ENCODE measurements around the gene PHTF2.
"Not testable (repeated sequence)": the region's sequence is repeated elsewhere in the genome, so short reads cannot be mapped to it uniquely, and the experiment has no call there.

The PHTF2 gene

DNA sequence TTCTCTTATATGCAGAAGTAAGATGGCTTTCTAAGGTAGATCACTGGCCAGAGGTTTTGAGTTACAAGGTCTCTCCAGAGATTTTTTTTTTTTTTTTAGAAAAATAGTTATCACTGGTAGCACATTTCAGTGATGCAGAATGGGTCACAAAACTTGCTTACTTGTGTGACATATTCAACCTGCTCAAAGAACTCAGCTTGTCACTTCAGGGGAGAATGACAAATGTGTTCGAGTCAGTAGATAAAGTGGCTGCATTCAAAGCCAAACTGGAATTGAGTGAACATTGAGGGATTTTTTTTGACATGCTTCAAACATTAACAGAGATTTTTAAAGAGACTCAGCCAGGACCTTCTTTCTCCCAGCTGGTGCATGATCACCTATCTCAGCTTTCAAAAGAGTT is 33.4 kb downstream of the PHTF2 start:
- no peak for DNase-seq

- DNase-seq, result no peak
Measured at GRCh38 chr7:77833136-77833535, 34.6 kb downstream of the PHTF2 start.

GRCh38 chr7:77836425-77836824 is 37.9 kb downstream of the PHTF2 start:
- DNase-seq, result not testable (repeated sequence)

GRCh38 chr7:77837275-77837674 is 38.7 kb downstream of the PHTF2 start:
- DNase-seq, result peak; percentile 83

DNA sequence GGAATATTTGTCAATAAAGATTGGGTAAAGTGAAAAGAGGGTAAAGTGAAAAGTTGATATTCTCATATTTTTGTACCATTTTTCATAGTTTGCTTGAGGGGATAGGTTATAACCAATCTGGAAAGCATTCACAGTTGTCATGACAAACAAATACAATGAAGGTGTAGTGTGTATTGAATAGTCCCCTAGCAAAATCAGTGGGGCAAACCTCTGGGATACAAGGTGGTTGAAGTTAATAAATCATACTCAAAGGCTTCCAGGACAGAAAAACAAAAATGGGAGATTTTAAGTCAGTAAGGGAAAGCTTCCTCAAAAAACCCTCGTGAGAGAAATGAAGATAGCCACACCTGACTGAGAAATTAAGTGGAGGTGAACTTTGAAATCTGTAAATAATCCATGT is 39.4 kb downstream of the PHTF2 start:
- peak; percentile 76 for DNase-seq

DNA sequence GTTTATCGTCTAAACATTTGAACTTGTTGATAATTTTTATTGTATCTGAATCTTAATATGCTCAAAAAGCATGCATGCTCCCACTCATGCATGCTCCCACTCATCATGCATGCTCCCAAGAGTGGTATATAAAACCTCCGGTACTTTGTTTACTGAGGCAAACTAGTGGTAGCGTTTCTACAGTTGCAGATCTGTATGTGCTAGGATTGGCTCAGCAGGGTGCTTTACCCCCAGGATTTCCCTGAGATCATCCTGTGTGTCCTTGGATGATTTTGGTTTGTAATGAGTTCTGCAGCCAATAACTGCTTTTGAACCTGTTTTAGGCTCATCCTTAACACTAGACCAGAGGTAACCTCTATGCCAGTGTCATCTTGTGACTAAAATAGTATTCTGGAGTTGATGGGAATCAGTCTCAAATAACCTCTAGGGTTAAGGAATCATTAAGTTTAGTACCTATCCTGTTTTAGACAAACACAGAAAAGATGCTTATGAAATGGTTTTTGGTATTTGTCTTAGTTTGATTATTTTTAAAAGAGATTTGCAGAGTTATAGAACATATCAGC is 40.4 kb downstream of the PHTF2 start:
- DNase-seq, result peak; percentile 47

- DNase-seq, result peak; percentile 29
Measured at GRCh38 chr7:77839919-77840318, 41.3 kb downstream of the PHTF2 start.

DNA sequence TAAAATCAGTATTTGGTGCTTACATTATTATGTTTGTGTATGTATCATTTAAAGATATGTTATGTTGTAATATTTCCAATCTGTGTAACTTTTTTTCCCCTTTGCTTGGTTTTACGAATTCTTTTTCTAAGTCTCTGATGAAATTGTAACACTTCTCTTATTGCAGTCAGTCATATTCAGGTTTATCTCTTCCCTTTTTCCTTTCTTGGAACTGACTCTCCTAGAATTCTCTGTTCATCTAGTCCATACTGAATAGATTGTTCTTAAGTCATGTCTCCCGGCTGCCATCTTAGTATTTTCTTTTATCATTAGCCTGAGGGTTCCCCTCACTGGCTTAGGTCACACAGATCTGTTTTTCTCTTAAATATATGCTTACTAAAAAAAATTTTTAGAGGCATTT is 44.6 kb downstream of the PHTF2 start:
- no peak for DNase-seq

DNA sequence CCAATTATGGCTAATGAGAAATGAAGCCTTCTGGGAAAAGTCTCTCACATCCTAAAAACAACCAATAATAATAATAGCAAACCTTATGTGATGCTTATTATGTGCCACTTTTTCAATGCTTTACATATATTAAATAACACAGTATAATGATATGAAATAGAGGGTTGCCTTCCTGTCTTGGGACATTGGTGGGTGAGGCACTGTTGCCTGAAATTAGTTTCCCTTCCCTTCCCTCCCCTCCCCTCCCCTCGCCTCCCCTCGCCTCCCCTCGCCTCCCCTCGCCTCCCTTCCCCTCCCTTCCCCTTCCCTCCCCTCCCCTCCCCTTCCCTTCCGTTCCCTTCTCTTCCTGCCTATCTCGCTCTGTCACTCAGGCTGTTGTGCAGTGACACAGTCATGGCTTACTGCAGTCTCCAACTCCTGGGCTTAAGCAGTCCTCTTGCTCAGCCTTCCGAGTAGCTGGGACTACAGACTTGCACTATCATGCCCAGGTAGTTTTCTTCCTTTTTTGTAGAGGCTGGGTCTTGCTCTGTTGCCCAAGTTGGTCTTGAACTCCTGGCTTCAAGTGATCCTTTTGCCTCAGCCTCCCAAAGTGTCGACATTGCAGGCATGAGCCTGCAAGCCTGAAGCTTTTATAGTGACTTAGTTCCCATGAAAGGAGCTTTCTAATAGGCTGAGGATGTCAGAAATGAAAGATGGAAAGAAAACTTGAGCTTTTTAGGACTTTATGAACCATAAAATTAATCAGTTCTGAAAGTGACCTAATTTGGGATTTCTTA is 47.9 kb downstream of the PHTF2 start:
- DNase-seq, result no peak

- DNase-seq, result no peak
Measured at GRCh38 chr7:77855371-77856083, 57.0 kb downstream of the PHTF2 start.

DNA sequence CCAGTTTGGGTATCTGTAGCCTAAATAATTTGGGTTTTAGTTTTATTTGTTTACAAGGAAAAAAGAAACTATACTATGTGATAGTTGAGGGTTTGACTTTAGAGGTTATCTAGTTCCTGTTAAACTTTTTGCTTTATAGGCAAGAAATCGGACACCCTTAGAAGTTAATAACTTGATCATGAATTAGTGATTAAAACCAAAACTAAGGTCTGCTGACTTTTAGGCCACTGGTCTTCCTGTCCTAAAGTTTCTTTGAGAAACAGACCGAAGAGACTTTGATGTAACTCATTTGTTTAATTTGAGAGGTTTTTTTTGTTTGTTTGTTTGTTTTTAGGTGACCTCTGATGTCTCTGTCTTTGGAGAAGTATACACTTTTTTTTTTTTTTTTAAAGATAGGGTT is 59.7 kb downstream of the PHTF2 start:
- no peak for DNase-seq

DNA sequence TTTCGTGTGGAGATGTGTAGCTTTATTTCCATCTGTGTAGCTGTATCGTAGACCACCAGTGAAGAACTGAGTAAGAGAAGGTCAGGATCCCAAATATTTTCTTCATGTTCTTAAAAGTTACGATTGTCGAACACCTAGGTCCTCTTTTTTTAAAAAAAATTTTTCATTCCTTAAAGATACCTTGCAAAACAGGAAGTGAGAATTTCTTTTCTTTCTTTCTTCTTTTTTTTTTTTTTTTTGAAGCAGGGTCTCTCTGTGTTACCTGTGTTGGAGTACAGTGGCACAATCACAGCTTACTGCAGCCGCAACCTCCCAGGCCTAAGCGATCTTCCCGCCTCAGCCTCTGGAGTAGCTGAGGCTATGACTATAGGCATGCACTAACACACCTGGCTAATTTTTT is 60.8 kb downstream of the PHTF2 start:
- DNase-seq, result no peak

- no peak for DNase-seq
Measured at GRCh38 chr7:77862691-77863090, 64.1 kb downstream of the PHTF2 start.

DNA sequence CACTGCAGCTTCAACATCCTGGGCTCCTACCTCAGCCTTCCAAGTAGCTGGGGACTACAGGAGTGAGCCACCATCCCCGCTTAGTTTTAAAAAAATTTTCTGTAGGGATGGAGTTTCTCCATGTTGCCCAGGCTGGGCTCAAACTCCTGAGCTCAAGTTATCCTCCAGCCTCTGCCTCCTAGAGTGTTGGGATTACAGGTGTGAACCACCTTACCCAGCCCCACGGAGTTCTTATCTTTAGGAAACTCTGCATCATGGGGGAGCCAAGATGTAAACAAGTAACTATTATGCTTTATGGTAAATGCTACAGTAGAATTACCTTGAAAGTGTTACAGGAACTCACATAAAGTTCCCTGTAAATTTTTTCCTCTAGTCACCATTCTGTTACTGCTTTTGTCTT is 65.3 kb downstream of the PHTF2 start:
- no peak for DNase-seq

DNA sequence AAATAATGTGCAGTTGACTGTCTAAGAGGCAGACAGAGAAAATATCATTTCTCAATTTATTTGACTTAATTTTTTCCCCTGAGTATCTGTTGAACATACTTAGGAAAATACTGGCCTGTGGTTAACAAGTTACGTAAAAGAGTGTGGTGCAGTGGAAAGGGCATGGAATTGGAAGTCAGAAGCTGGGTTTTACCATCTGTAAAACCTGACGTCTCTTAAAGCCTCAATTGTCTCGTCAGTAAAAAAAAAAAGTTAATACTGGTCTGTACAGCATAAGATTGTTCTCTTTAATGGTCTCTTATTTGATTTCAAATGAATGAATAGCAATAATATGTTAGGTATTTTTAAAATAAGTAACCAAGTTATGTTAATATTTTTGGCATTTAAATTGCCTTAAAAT is 67.8 kb downstream of the PHTF2 start:
- DNase-seq, result no peak

GRCh38 chr7:77866786-77867536 is 68.4 kb downstream of the PHTF2 start:
- DNase-seq, result peak; percentile 47

GRCh38 chr7:77867537-77867865 is 68.9 kb downstream of the PHTF2 start:
- DNase-seq, result peak; percentile 14

DNA sequence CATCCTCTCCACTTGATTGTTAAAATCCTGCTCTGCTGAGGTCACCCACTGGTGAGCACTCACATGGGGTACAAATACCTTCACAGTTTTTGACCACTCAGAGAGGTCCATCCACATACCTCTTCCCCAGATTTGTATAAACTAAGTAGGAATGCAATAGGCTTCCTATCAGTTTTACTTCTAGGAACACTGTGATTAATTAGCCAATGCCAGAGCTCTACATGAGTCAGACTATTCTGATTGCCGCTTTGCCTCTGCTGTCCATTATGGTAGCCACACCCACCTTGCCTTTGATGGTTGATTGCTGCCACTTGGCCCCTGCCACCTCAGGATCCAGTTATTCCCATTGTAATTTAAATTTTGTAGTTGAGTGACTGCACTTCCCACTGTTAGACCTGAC is 73.7 kb downstream of the PHTF2 start:
- not testable (repeated sequence) for DNase-seq

GRCh38 chr7:77873416-77874327 is 75.1 kb downstream of the PHTF2 start:
- not testable (repeated sequence) for DNase-seq

GRCh38 chr7:77877791-77878190 is 79.2 kb downstream of the PHTF2 start:
- no peak for DNase-seq

- DNase-seq, result no peak
Measured at GRCh38 chr7:77878500-77878899, 79.9 kb downstream of the PHTF2 start.

DNA sequence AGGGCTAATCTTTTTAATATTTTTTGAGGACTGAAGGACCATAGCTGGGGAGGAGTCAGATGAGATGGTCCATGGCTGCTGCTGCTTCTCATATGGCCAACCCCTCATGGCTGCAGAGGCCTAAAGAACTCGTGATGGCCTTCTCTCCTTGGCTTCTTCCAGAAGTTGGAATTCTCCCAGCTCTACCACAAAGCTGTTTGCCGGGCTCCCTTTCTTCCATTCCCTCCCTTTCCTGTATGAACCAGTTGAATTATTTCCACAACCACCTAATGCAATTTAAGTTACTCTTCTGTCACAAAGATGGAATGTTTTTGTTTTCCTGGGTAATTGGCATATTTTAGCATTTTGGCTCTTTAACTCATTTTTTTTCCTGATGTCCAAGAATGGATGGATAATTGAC is 80.7 kb downstream of the PHTF2 start:
- no peak for DNase-seq

- no peak for DNase-seq
Measured at GRCh38 chr7:77881871-77882270, 83.3 kb downstream of the PHTF2 start.

Data from DMS53 (cell line).